ENCODE results near the gene MS4A18.

DNA sequence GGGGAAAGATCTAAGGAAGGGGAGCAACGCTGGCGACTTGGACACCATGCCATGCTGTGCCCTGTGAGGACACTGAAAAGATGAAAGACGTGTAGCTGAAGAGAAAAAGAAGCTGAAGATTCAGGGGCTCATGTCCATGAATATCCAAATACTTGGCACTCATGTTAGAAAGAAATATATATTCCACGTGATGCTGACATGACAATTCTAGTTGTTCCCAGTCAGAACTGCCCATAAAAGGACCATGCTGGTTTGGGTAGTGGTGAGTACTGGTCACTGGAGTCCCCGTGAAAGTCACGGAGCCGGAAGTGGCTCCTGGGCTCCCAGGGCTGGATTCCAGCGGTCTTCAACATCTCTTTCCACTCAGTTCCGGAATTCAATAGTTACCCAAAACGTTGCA lies 42.0 kb downstream of the MS4A18 start:
- TF ChIP-seq, protein P1, sequence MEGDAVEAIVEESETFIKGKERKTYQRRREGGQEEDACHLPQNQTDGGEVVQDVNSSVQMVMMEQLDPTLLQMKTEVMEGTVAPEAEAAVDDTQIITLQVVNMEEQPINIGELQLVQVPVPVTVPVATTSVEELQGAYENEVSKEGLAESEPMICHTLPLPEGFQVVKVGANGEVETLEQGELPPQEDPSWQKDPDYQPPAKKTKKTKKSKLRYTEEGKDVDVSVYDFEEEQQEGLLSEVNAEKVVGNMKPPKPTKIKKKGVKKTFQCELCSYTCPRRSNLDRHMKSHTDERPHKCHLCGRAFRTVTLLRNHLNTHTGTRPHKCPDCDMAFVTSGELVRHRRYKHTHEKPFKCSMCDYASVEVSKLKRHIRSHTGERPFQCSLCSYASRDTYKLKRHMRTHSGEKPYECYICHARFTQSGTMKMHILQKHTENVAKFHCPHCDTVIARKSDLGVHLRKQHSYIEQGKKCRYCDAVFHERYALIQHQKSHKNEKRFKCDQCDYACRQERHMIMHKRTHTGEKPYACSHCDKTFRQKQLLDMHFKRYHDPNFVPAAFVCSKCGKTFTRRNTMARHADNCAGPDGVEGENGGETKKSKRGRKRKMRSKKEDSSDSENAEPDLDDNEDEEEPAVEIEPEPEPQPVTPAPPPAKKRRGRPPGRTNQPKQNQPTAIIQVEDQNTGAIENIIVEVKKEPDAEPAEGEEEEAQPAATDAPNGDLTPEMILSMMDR (IDR thresholded peaks at IDR 0.05; ENCODE audit: low read depth, low read length, missing input control) = no peak
- TF ChIP-seq ATF3 (IDR thresholded peaks at IDR 0.05) (no peak), EGR1 (IDR thresholded peaks at IDR 0.05; ENCODE audit: low read depth in 2 of 2) (no peak), GABPA (IDR thresholded peaks at IDR 0.05 in 1 of 2, conservative IDR thresholded peaks at IDR 0.05 in 1 of 2) (no peak), FOXA1 (IDR thresholded peaks at IDR 0.05) (no peak), JUND (IDR thresholded peaks at IDR 0.05) (no peak), REST (IDR thresholded peaks at IDR 0.05) (no peak)
